ENCODE measurements around the gene BIN2.
"Not testable (repeated sequence)": the region's sequence is repeated elsewhere in the genome, so short reads cannot be mapped to it uniquely, and the experiment has no call there.

Gene BIN2

GRCh38 chr12:51343201-51343600 lies 19.2 kb upstream of the BIN2 start:
- no peak for DNase-seq

- no peak for DNase-seq
Observed at GRCh38 chr12:51342416-51342815, 18.4 kb upstream of the BIN2 start.

- peak in 1 of 2 donors; percentile 79 for DNase-seq
Observed at GRCh38 chr12:51341251-51342007, 17.5 kb upstream of the BIN2 start.

- no peak for DNase-seq
Observed at GRCh38 chr12:51339750-51340149, 15.8 kb upstream of the BIN2 start.

GRCh38 chr12:51337336-51337735 lies 13.4 kb upstream of the BIN2 start:
- DNase-seq, result not testable (repeated sequence)

- peak in 1 of 2 donors; percentile 32 for DNase-seq
Observed at GRCh38 chr12:51335931-51336330, 12.0 kb upstream of the BIN2 start.

- DNase-seq, result peak in 1 of 2 donors; percentile 18
Observed at GRCh38 chr12:51334764-51335163, 10.8 kb upstream of the BIN2 start.

- no peak for DNase-seq
Observed at GRCh38 chr12:51333536-51333935, 9.6 kb upstream of the BIN2 start.

- no peak for DNase-seq
Observed at GRCh38 chr12:51330186-51330585, 6.2 kb upstream of the BIN2 start.

- peak in 1 of 2 donors; percentile 36 for DNase-seq
Observed at GRCh38 chr12:51329742-51330141, 5.8 kb upstream of the BIN2 start.

GRCh38 chr12:51328587-51328986 lies 4.6 kb upstream of the BIN2 start:
- no peak for DNase-seq

- peak in 1 of 2 donors; percentile 97 for DNase-seq
Observed at GRCh38 chr12:51326698-51327439, 2.9 kb upstream of the BIN2 start.

- DNase-seq, result no peak
Observed at GRCh38 chr12:51324953-51325352, 979 bp upstream of the BIN2 start.

- no peak for DNase-seq
Observed at GRCh38 chr12:51323317-51323960, 535 bp downstream of the BIN2 start.

- DNase-seq, result no peak
Observed at GRCh38 chr12:51322452-51322851, 1.5 kb downstream of the BIN2 start.

GRCh38 chr12:51321882-51322281 lies 2.1 kb downstream of the BIN2 start:
- DNase-seq, result no peak

- peak in 1 of 2 donors; percentile 33 for DNase-seq
Observed at GRCh38 chr12:51320695-51321320, 3.2 kb downstream of the BIN2 start.

- no peak for DNase-seq
Observed at GRCh38 chr12:51320311-51320694, 3.7 kb downstream of the BIN2 start.

- peak in 1 of 2 donors; percentile 19 for DNase-seq
Observed at GRCh38 chr12:51318846-51319599, 5.0 kb downstream of the BIN2 start.

GRCh38 chr12:51318057-51318806 lies 5.7 kb downstream of the BIN2 start:
- DNase-seq, result not testable (repeated sequence)

- DNase-seq, result no peak
Observed at GRCh38 chr12:51311389-51311788, 12.6 kb downstream of the BIN2 start.
